ENCODE data around the gene KMO.

Gene KMO

DNA sequence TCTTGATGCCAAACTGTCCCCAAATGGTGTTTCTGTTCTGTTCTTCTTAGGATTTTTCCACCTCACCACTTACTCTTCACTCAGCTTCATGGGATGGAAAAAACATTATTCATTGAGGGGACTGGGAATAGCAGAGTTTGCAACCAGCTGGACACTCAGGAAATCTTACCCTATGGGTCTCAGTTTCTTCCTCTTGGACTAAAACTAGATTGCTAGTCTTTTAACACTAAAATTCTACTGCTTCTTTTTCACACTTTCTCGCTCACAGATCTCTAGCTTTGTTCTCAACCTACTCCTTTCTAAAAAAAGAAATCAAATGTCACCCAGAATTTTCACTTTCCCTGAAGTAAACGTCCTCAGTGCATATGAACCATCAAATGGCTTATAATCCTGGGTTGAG, 4.8 kb downstream of the KMO start:
- DNase-seq (ENCODE audit: low read depth in 2 of 2): no peak

DNA sequence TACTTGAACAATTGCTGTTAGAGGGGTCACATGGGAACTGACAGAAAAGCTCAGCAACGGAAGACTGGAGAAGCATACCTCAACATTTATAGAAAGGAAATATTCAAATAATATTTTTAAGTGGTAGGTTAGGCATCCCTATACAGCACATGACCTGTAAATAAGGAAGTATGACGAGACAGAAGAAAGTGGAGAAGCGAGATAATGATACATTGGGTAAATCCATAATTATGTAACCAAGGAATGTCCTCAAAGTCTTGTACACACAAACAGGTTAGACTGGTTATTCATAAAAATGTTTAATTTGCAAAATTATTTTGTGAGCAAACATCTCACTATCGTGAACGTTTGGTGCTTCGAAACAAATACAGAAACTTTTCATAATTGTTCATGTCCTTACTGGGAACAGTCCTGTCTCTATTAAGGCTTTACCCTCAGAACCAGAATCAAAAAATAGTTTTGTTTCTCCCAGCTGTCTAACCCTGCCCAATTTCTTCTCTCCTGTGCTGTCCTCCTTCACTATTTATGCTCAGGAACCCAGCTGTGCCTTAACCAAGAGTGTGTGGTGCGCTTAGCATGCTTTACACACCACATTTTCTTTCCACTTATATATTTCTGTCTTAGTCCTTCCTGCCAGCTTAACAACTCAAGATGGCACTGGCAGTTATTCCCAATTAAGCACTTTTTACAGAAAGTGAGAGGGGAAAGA, 10.2 kb downstream of the KMO start:
- DNase-seq (ENCODE audit: low read depth in 2 of 2): no peak

DNA sequence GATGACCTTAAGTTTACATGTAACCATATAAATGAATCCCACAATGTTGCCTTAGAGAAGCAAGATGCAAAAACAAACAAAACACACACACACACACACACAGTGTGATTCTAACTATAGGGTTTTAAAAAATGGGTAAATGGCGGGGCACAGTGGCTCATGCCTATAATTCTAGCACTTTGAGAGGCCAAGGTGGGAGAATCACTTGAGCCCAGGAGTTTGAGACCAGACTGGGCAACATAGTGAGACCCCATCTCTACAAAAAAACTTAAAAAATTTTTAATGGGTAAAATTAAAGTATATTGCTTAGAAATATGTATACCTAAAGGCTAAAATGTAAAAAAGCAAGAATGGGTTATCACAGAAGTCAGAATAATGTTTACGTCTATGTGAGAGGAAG, 15.8 kb downstream of the KMO start:
- DNase-seq (ENCODE audit: low read depth in 2 of 2): no peak

DNA sequence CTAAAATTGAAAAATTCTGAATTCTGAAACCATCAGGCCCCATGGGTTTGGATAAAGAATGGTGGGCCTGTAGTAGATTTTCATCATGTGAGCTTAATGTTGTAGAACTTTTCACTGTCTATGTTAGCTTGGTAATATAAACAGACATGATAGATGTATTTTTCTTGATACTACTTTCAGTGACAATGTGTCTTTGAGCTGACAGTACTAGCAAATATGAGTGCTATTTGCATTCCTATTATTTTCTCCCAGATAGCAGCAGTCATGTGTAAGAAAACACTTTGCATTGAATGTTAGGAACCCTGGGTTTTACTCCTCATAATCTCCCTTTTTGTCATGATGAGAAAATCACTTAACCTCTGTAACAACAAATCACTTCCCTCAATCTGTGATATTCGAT, 18.1 kb downstream of the KMO start:
- no peak for DNase-seq (ENCODE audit: low read depth in 2 of 2)

DNA sequence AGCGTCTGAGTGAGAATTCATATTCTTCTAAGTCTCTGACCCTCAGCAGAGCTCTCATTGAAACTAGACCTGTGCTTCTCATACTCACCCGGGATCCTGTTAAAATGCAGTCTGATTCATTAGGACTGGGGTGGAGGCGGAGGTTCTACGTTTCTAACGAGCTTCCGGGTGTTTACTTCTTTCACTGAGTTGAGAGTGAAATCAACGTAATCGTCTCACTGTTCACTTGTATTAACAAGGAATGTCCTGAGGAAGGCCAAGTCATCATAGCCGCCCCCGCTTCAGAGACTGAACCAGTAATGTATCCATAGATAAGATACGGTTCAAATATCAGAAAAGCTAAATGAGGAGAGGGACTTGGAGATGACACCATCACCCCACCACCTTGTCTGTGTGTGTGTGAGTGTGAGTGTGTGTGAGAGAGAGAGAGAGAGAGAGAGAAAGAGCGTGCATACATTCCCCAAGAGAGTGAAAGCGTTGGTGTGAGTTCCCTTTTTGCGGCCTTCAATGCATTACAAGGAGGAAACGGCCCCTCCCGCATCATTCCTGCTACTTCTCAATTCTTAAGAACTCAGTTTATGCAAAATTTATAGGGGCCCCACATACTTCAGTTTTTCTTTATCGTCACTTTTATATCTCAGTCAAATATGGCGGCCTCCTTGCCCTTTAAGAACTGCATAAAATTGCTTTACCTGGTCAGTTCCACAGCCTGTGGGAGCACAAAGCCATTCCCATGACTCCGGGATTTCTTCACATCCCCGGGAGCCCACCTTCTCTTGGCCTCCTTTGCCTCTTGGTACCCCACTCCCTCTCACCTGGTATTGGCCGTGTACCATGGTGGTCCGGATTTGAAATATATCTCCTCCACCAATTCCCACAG, 19.8 kb downstream of the KMO start:
- no peak for DNase-seq (ENCODE audit: low read depth in 2 of 2)

DNA sequence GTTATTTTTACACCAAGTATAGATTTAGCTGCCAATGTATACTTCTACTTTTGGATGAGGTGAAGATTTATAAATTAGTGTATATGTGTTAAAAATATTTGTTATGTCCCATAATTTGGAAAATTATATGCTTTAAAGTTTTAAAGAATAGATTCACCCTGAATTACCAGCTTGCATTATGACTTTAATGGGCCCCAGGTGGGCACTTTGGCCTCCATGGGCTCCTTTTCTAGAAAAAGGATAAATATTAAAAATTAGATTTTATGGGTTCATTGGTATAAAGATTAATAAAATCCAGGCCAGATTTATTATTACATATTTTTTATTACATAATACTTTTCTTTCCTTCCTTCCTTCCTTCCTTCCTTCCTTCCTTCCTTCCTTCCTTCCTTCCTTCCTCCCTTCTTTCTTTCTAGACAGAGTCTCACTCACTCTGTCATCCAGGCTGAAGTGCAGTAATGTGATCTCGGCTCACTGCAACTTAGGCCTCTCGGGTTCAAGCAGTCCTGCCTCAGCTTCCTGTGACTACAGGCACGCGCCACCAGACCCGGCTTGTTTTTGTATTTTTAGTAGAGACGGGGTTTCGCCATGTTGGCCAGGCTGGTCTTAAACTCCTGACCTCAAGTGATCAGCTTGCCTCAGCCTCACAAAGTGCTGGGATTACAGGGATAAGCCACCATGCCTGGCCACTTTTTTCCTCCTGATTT, 21.9 kb downstream of the KMO start:
- DNase-seq (ENCODE audit: low read depth in 2 of 2): no peak

DNA sequence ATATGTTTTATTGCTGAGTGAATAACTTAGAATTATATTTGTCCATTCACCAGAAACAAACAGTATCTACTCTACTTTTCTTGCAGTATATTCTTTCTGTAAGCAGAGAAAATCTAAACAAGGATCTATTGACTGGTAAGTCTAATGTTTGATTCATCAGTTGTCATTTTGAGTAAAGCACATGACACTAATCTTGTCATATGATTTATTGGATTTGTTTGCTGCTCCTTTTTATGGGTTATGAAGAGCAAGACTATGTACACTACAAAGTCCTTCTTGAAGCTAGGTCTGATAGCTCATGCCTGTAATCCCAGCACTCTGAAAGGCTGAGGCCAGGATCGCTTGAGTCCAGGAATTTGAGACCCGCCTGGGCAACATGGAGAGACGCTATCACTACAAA, 23.3 kb downstream of the KMO start:
- no peak for DNase-seq (ENCODE audit: low read depth in 2 of 2)

DNA sequence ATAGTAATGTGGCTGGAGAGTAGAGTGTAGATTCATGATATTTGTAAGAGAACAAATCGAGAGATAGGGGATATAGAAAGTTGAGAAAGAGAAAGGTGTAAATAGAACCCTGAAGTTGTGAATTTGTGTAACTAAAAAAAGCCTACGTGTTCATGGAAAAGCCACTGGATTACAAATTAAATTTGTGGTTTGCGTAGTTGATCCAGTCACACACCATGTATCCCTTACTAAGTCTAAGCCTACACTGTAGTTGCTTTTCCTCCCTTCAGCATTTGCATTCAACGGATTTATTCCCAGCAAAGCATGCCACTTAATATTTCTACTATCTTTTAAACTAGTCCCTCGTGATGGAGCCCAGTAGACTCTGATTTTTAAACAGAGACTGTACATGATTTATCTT, 24.9 kb downstream of the KMO start:
- DNase-seq (ENCODE audit: low read depth in 2 of 2): no peak

DNA sequence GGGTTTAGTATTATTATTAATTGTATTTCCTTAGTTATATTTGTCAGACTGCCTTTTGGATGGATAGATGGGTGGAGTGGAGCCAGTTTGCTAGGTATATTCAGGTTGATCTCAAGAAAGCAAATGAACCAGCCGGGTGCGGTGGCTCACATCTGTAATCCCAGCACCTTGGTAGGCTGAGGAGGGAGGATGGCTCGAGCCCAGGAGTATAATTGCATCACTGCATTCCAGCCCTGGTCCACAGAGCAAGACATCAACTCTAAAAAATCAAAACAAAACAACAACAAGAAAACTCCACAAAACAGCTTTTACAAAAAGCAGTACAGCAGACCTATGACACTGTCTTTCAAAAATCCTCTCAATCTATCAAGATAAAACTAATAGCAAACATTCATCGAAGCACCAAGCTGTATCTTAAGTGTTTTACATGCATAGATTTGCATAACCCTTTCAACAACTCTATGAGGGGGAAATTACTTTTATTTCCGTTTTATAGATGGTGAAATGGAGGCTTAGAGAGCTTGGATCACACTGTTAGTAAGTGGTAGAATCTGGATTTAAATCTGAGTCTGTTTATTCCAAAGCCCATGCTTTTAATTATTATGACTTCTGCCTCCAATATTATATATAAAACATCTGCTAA, 25.5 kb downstream of the KMO start:
- no peak for DNase-seq (ENCODE audit: low read depth in 2 of 2)

DNA sequence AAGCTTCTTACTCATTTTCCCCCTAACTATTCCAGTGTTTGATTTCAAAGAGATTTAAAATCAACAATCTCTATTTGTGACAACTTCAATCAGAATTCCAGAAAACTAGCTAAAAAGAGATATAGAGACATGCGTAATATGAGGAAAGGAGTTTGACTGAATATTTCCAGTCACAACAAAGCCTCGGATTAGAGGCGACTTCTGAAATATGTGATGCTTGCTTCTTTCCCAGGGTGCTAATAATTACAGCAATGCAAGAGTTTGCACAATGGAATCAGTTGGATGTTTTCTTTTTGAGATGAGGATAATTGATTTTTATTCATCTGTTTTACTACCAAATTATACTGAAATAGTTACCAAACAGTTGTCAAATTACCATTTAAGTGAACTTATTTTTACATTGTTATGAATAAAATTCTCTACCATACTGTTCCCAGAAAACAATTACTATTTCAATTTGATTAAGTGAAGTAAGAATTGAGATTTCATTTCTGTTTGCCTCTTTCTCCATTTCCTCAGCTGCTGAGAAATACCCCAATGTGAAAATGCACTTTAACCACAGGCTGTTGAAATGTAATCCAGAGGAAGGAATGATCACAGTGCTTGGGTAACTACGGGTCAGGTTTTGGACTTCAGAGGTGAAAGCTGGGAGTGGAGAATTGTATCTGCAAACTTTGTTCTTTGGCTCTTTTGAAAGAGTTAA, 28.1 kb downstream of the KMO start:
- no peak for DNase-seq (ENCODE audit: low read depth in 2 of 2)

DNA sequence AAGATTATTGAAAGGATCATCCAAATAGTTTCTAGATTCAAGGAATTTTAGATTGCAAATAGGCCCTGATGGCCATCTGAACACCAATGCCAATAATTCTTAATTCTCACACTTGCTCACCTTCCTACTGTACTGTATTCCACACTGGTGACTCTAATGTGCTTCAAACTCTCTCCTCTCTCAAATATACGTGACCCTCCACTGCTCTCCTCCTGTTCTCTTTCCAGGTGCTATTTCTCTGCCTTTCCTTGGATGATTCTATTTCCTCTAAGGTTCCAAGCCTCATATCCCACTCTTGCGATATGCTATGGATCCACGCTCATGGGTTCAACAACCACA, 28.6 kb downstream of the KMO start:
- no peak for DNase-seq (ENCODE audit: low read depth in 2 of 2)

DNA sequence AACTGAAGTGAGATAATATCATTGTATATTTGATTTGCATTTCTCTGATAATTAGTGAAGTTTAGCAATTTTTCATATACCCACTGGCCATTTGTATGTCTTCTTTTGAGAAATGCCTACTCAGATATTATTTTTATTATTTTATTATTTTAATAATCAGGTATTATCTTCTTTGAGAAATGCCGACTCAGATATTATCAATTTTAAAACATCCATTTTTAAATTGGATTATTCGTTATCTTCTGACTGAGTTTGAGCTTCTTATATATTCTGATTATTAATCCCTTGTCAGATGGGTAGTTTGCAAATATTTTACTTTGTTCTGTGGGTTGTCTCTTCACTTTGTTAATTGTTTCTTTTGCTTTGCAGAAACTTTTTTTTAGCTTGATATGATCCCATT, 37.7 kb downstream of the KMO start:
- no peak for DNase-seq (ENCODE audit: low read depth in 2 of 2)

DNA sequence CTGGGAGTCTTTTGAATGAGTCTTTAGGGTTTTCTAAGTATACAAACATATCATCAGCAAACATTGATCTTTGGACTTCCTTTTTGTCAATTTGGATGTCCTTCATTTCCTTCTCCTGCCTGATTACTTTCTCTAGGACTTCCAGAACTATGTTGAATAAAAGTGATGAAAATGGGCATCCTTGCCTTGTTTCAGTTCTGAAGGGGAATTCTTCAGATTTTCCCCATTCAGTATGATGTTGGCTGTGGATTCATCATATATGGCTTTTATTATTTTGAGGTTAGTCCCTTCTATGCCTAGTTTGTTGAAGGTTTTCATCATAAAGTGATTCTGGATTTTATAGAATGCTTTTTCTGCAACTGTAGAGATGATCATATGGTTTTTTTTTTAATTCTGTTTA, 42.0 kb downstream of the KMO start:
- DNase-seq (ENCODE audit: low read depth in 2 of 2): no peak

DNA sequence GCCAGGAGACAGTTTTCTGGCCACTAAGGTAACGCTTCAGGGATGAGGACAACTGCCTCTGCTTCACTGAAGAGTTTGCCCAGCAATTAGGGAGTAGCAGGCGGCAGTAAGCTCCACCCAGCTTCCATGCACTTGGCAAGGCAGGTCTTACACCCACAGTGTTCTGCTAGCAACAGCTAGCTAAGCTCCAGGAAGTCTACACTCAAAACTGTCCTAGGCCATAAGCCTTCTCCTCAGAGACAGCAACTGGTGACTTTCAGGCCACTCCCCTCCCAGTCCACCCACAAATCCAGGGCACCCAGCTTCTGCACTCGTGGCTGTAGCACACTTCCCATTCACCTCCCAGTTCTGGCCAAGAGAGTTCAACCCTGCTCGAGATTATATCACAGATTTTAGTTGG, 47.3 kb downstream of the KMO start:
- no peak for DNase-seq (ENCODE audit: low read depth in 2 of 2)

DNA sequence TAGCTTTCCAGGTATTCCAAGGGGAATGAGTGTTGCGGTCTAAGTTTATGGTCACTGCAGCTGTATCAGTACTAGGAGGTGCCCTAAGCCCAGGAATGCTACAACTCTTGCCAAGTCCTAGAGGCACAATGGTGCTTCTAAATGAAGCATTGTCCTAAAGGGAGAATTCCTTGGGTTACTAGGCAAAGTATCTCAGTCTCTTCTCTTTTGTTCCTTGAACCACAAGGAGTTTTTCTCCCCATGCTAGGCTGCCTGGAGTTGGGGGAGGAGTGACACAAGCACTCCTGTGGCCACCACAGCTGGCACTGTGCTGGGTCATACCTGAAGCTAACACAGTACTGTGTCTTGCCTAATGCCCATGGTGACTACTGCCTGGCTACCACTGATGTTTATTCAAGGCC, 50.7 kb downstream of the KMO start:
- no peak for DNase-seq (ENCODE audit: low read depth in 2 of 2)

DNA sequence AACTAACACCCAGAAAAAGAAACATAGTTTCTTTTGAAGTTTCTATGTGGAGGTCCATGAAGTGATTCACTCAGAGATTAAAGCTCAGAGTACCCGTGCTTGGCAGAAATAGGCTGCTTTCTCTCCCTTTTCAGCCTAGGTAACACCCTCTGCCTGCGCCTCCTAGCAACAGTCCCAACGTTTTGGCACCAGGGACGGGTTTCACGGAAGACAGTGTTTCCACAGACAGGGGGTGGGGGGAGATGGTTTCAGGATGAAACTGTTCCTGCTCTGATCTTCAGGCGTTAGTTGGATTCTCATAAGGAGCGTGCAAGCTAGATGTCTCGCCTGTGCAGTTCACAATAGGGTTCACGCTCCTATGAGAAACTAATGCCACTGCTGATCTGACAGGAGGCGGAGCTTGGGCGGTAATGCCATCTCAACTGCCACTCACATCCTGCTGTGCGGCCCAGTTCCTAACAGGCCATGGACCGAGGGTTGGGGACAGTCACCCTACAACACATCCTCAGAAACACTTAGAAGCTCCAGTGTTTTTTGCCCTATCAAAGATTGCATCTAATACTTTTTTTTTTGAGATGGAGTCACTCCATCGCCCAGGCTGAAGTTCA, 54.8 kb downstream of the KMO start:
- DNase-seq (ENCODE audit: low read depth in 2 of 2): no peak

DNA sequence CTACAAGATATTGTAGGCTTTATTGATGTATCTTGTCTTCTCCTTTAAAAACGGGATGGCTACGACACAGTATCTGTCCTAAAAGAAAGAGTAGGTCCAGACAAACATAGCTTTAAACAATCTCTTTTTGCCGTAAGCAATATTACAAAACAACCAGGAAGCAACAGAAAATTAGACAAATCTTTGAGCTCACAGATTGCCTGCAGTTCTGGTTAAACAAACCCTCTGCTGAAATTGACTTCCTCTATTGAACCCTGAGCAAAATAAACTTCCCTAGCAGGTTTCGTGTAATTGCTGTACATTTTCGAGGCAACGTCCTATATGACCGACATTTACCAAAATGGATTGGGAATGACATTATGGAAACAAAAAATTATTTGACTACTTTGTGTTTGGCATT, 57.3 kb downstream of the KMO start:
- no peak for DNase-seq (ENCODE audit: low read depth in 2 of 2)

DNA sequence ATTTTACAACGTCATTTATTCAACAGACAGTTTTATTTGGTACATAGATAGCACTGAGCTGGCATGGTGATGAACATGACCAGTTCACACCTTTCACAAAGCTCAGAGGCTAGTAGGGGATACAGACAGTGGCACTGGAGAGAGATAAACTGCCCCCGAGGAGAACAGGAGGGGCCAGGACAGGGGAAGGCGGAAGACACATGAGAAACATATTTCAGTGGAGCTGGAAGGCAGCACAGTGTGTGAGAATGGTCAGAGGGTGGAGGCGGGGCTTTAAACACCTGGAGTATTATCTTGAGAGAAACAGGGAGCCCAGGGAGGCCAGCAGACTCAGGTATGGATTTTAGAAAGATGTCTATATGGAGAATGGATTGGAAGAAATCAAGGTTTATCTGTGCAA, 58.5 kb downstream of the KMO start:
- DNase-seq (ENCODE audit: low read depth in 2 of 2): no peak

DNA sequence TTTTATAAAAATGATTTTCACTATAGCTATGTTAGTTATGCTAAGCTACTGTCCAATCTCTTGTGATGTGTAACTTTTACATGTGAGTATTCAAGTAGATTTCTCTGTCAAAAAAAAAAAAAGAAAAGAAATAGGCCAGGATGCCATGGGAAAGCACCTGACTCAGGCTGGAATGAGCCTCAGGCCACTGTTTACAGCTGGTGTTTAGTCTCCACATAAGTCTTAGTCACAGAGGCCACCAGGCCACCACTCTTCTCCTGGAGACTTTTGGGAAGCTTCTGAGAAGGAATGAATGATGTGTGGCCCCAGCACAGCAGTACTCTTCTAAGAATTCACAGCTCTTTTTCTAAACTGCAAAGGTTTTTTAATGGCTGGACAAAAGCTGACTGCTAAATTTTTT, 59.1 kb downstream of the KMO start:
- DNase-seq (ENCODE audit: low read depth in 2 of 2): no peak

DNA sequence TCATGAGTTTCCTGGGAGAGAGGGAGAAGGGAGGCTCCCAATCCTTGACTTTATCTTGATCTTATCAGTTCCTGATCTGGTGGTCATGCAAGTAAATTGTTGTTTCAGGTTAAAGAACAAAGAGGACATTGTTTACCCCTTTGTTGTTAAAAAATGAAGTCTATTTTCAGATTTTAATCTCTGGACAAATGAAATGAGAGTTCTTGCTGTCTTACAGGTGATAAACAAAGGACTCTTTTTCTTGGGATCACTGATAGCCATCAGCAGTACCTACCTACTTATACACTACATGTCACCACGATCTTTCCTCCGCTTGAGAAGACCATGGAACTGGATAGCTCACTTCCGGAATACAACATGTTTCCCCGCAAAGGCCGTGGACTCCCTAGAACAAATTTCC, 59.6 kb downstream of the KMO start:
- DNase-seq (ENCODE audit: low read depth in 2 of 2): no peak

DNA sequence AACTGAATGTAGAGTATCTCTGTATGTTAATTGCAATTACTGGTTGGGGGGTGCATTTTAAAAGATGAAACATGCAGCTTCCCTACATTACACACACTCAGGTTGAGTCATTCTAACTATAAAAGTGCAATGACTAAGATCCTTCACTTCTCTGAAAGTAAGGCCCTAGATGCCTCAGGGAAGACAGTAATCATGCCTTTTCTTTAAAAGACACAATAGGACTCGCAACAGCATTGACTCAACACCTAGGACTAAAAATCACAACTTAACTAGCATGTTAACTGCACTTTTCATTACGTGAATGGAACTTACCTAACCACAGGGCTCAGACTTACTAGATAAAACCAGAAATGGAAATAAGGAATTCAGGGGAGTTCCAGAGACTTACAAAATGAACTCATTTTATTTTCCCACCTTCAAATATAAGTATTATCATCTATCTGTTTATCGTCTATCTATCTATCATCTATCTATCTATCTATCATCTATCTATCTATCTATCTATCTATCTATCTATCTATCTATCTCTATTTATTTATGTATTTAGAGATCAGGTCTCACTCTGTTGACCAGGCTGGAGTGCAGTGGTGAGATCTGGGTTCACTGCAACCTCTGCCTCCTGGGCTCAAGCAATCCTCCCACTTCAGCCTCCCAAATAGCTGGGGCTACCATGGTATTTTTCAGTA, 60.2 kb downstream of the KMO start:
- peak in 1 of 2 experiments; percentile 23 for DNase-seq (ENCODE audit: low read depth in 2 of 2)
